ENCODE results near the gene OLA1. TPM values are rescaled to one million over a fixed set of nuclear protein-coding genes. Genes with fewer than 3 reads are reported as not detected.

Gene OLA1
- total RNA-seq, 1 donor from 2014 or later = 157 TPM

DNA sequence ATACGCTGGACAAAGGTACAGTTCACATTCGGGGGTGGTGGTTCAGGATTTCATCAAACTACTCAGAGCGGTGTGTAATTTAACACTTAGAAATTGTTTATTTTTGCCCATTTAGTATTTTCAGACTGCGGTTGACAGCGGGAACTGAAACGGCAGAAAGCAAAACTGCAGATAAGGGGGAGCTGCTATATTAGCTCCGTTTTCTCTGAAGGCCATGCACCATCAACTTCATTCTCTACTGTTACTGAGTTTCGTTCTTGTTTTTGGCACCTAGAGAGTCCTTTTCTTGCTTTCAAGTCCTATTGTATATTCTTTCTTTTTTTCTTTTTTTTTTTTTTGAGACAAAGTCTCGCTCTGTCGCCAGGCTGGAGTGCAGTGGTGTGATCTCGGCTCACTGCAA lies 161.6 kb downstream of the OLA1 start:
- no peaks in the 10 kb centered on the region for H3K36me3 ChIP-seq (ENCODE audit: control insufficient read depth, insufficient read depth, low read length)
- DNase-seq (ENCODE audit: low read depth) = no peak
- no peak for TF ChIP-seq CTCF (IDR thresholded peaks at IDR 0.05; ENCODE audit: insufficient read depth, low read length, poor library complexity, severe bottlenecking)
- H3K27me3 ChIP-seq (ENCODE audit: control insufficient read depth, insufficient read depth, low read length) = no peaks in the 10 kb centered on the region
- H3K4me3 ChIP-seq (ENCODE audit: low read depth, low read length) = no peak overlapping the region

DNA sequence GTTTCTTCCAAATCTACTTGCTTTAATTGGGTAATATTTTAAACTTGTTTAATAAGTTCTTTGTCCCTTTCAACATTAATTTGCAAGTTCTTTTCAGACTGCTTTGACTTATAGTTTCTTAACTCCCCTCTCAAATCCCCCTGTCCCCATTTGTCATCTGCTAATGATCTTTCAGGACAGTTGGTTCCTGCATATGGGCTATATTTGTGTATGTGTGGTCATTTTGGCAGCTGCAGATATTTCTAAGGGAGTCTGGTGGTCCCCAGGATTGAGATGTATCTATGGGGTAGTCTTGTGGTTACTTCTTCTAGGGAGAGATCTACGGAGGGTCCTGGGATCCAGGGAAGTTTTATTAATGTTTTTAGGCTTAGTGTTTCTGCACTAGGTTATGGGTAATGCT lies 162.6 kb downstream of the OLA1 start:
- TF ChIP-seq CTCF (IDR thresholded peaks at IDR 0.05; ENCODE audit: insufficient read depth, low read length, poor library complexity, severe bottlenecking) = no peak
- no peak for DNase-seq (ENCODE audit: low read depth)
- Histone ChIP-seq H3K27me3 (ENCODE audit: control insufficient read depth, insufficient read depth, low read length) (no peaks in the 10 kb centered on the region), H3K36me3 (ENCODE audit: control insufficient read depth, insufficient read depth, low read length) (no peaks in the 10 kb centered on the region), H3K4me3 (ENCODE audit: low read depth, low read length) (no peak overlapping the region)

GRCh38 chr2:174083843-174084458 lies 164.4 kb downstream of the OLA1 start:
- no peaks in the 10 kb centered on the region for H3K27me3 ChIP-seq (ENCODE audit: control insufficient read depth, insufficient read depth, low read length)

DNA sequence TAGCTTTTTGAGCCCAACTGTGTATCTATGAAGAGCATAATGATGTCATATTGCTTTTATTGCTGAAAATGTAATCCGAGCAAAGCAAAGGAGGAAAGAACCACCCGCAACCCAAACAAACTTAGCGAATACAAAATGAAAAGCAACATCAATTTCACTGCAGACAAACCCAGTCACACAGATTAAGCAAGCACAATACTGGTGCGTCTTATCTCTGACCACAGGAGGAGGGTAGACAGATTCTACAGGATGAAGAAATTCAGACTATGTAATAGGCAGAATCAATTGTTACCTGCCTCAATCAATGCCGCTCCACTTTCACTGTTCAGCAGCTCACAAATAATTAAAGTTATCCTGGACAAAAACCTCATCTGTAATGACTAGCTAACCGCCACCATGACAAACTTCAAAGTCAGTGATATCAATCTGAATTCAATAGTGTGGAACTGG lies 167.6 kb downstream of the OLA1 start:
- Histone ChIP-seq H3K36me3 (ENCODE audit: control insufficient read depth, insufficient read depth, low read length) (no peaks in the 10 kb centered on the region), H3K27me3 (ENCODE audit: control insufficient read depth, insufficient read depth, low read length) (no peaks in the 10 kb centered on the region), H3K4me3 (ENCODE audit: low read depth, low read length) (no peak overlapping the region)
- no peak for TF ChIP-seq CTCF (IDR thresholded peaks at IDR 0.05; ENCODE audit: insufficient read depth, low read length, poor library complexity, severe bottlenecking)
- DNase-seq (ENCODE audit: low read depth) = no peak

More at GRCh38 chr2:174083843-174084458, 164.4 kb downstream of the OLA1 start:
- no peaks in the 10 kb centered on the region for H3K36me3 ChIP-seq (ENCODE audit: control insufficient read depth, insufficient read depth, low read length)
- H3K4me3 ChIP-seq (ENCODE audit: low read depth, low read length) = no peak overlapping the region
- DNase-seq (ENCODE audit: low read depth) = no peak
- TF ChIP-seq CTCF (IDR thresholded peaks at IDR 0.05; ENCODE audit: insufficient read depth, low read length, poor library complexity, severe bottlenecking) = no peak

DNA sequence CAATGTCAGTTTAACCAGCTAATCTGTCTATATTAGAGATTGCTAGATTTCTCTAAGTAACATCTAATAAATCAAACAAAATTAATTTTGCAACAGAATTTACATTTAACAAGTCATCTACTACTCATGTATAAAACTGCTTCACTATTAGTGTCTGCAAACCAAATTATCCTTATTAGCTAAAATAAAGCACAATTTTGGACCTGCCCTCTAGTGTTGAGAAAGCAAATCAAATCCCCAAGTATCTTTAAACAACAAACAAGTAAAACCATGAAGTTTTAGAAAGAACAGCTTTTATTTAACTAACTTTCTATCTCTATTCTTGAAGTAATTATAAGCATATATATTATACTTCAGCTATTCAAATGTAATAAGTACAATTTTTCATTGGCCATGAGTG lies 170.1 kb downstream of the OLA1 start:
- Histone ChIP-seq H3K27me3 (ENCODE audit: control insufficient read depth, insufficient read depth, low read length) (no peaks in the 10 kb centered on the region), H3K36me3 (ENCODE audit: control insufficient read depth, insufficient read depth, low read length) (no peaks in the 10 kb centered on the region), H3K4me3 (ENCODE audit: low read depth, low read length) (no peak overlapping the region)
- no peak for DNase-seq (ENCODE audit: low read depth)
- peak; percentile 41 for TF ChIP-seq CTCF (IDR thresholded peaks at IDR 0.05; ENCODE audit: insufficient read depth, low read length, poor library complexity, severe bottlenecking)

GRCh38 chr2:174076975-174077374 lies 171.4 kb downstream of the OLA1 start:
- H3K4me3 ChIP-seq (ENCODE audit: low read depth, low read length) = no peak overlapping the region
- H3K36me3 ChIP-seq (ENCODE audit: control insufficient read depth, insufficient read depth, low read length) = no peaks in the 10 kb centered on the region
- TF ChIP-seq CTCF (IDR thresholded peaks at IDR 0.05; ENCODE audit: insufficient read depth, low read length, poor library complexity, severe bottlenecking) = no peak
- H3K27me3 ChIP-seq (ENCODE audit: control insufficient read depth, insufficient read depth, low read length) = no peaks in the 10 kb centered on the region
- DNase-seq (ENCODE audit: low read depth) = no peak

All from kidney epithelial cell (primary cell).